ENCODE results near the gene SSNA1. TPM values are rescaled to one million over a fixed set of nuclear protein-coding genes. Genes with fewer than 3 reads are reported as not detected.
A peak's percentile ranks its signal among the peaks of the same experiment; 100 is the strongest.

Gene SSNA1
- polyA plus RNA-seq, 4 donors = 68.9 to 146 (median 103) TPM

- DNase-seq (peak; percentile 67 to 77), FAIRE-seq (no peak)
- WGBS, 3 donors = 31 to 50% (median 44%) methylated on average over 17 of the region's 17 CpGs
- H3K4me3 ChIP-seq (ENCODE audit: low read depth in 1 of 3, low read length in 3 of 3) = no peak overlapping the region
- no peaks in the 10 kb centered on the region for H3K9me3 ChIP-seq (ENCODE audit: control insufficient read depth in 2 of 2, insufficient read depth in 1 of 2, low read depth in 1 of 2, low read length in 1 of 2)
- H3K27ac ChIP-seq (ENCODE audit: low read depth in 1 of 3, low read length in 2 of 3) = no peak overlapping the region
- H3K36me3 ChIP-seq (ENCODE audit: control insufficient read depth in 3 of 3, insufficient read depth in 2 of 3, low read depth in 1 of 3, low read length in 3 of 3) = peaks cover 9 to 49% (median 13%) of the 10 kb centered on the region in 3 donors
- peaks cover 0 to 16% (median 2%) of the 10 kb centered on the region in 3 donors for H3K27me3 ChIP-seq (ENCODE audit: control insufficient read depth in 3 of 3, insufficient read depth in 3 of 3, low read length in 3 of 3)
- H3K4me1 ChIP-seq (ENCODE audit: control insufficient read depth in 3 of 3, insufficient read depth in 2 of 3, low read depth in 1 of 3, low read length in 2 of 3) = peaks cover 0 to 3% (median 2%) of the 10 kb centered on the region in 3 donors
Measured at GRCh38 chr9:137176302-137177182, 11.9 kb upstream of the SSNA1 start.

GRCh38 chr9:137178201-137178938, 10.1 kb upstream of the SSNA1 start:
- FAIRE-seq = no peak
- Histone ChIP-seq H3K27ac (ENCODE audit: low read depth in 1 of 3, low read length in 2 of 3) (no peak overlapping the region), H3K4me1 (ENCODE audit: control insufficient read depth in 3 of 3, insufficient read depth in 2 of 3, low read depth in 1 of 3, low read length in 2 of 3) (peaks cover 0 to 3% (median 2%) of the 10 kb centered on the region in 3 donors), H3K4me3 (ENCODE audit: low read depth in 1 of 3, low read length in 3 of 3) (no peak overlapping the region), H3K27me3 (ENCODE audit: control insufficient read depth in 3 of 3, insufficient read depth in 3 of 3, low read length in 3 of 3) (peaks cover 0 to 6% (median 2%) of the 10 kb centered on the region in 3 donors), H3K9me3 (ENCODE audit: control insufficient read depth in 2 of 2, insufficient read depth in 1 of 2, low read depth in 1 of 2, low read length in 1 of 2) (no peaks in the 10 kb centered on the region), H3K36me3 (ENCODE audit: control insufficient read depth in 3 of 3, insufficient read depth in 2 of 3, low read depth in 1 of 3, low read length in 3 of 3) (peaks cover 13 to 67% (median 19%) of the 10 kb centered on the region in 3 donors)
- 92 to 95% (median 92%) methylated on average over 21 to 23 of the region's 23 CpGs for WGBS, 3 donors
- no peak for DNase-seq

- H3K36me3 ChIP-seq (ENCODE audit: control insufficient read depth in 3 of 3, insufficient read depth in 2 of 3, low read depth in 1 of 3, low read length in 3 of 3) = peaks cover 16 to 74% (median 23%) of the 10 kb centered on the region in 3 donors
- no peaks in the 10 kb centered on the region for H3K9me3 ChIP-seq (ENCODE audit: control insufficient read depth in 2 of 2, insufficient read depth in 1 of 2, low read depth in 1 of 2, low read length in 1 of 2)
- 90 to 93% (median 92%) methylated on average over 19 of the region's 19 CpGs for WGBS, 3 donors
- FAIRE-seq = no peak
- H3K27ac ChIP-seq (ENCODE audit: low read depth in 1 of 3, low read length in 2 of 3) = no peak overlapping the region
- DNase-seq = no peak
- H3K4me3 ChIP-seq (ENCODE audit: low read depth in 1 of 3, low read length in 3 of 3) = no peak overlapping the region
- peaks cover 0 to 3% (median 2%) of the 10 kb centered on the region in 3 donors for H3K4me1 ChIP-seq (ENCODE audit: control insufficient read depth in 3 of 3, insufficient read depth in 2 of 3, low read depth in 1 of 3, low read length in 2 of 3)
- H3K27me3 ChIP-seq (ENCODE audit: control insufficient read depth in 3 of 3, insufficient read depth in 3 of 3, low read length in 3 of 3) = peaks cover 0 to 1% (median 0%) of the 10 kb centered on the region in 3 donors
Measured at GRCh38 chr9:137178939-137179630, 9.4 kb upstream of the SSNA1 start.

DNA sequence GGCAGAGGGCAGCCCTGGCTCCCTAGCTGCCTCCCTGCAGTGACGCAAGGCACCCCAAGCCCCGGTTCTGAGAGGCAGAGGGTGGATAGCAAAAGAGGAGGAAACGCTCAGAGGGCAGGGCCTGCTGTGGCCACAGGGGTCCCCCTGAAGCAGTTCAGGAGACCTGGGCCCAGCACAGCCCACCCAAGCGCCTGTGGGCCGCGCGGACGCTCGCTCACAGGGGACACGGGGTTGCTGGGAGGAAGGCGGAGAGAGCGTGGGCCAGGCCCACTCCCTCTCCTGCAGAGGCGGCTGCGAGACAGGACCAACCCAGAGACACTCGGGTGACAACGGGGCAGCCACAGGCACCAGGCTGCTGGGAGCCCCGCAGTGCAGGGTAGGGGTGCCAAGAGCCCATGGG, 8.7 kb upstream of the SSNA1 start:
- H3K4me1 ChIP-seq (ENCODE audit: control insufficient read depth in 3 of 3, insufficient read depth in 2 of 3, low read depth in 1 of 3, low read length in 2 of 3) = peaks cover 0 to 3% (median 0%) of the 10 kb centered on the region in 3 donors
- 92 to 96% (median 96%) methylated on average over 16 to 17 of the region's 17 CpGs for WGBS, 3 donors
- peaks cover 17 to 81% (median 25%) of the 10 kb centered on the region in 3 donors for H3K36me3 ChIP-seq (ENCODE audit: control insufficient read depth in 3 of 3, insufficient read depth in 2 of 3, low read depth in 1 of 3, low read length in 3 of 3)
- DNase-seq (no peak), FAIRE-seq (no peak)
- H3K4me3 ChIP-seq (ENCODE audit: low read depth in 1 of 3, low read length in 3 of 3) = no peak overlapping the region
- no peak overlapping the region for H3K27ac ChIP-seq (ENCODE audit: low read depth in 1 of 3, low read length in 2 of 3)
- H3K9me3 ChIP-seq (ENCODE audit: control insufficient read depth in 2 of 2, insufficient read depth in 1 of 2, low read depth in 1 of 2, low read length in 1 of 2) = no peaks in the 10 kb centered on the region
- H3K27me3 ChIP-seq (ENCODE audit: control insufficient read depth in 3 of 3, insufficient read depth in 3 of 3, low read length in 3 of 3) = no peaks in the 10 kb centered on the region

DNA sequence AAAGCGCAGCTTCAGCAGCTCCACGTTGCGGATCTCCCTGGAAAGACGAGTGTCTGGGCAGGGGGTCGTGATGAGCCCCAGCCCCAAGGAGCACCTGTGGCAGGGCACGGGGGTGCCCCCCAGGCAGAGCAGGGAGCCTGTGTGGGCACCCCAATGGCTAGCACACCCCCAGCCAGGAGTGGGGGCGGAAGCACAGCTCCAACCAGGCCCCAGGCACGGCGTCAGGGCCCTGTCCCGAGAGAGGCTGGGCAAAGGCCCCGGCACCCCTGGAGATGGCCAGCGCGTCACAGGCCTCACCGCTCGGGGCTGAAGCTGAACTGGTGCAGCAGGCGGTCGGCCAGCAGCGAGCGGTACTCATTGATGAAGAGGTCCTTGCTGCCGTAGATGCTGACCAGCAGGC, 8.0 kb upstream of the SSNA1 start:
- no peak overlapping the region for H3K27ac ChIP-seq (ENCODE audit: low read depth in 1 of 3, low read length in 2 of 3)
- H3K4me1 ChIP-seq (ENCODE audit: control insufficient read depth in 3 of 3, insufficient read depth in 2 of 3, low read depth in 1 of 3, low read length in 2 of 3) = peaks cover 0 to 2% (median 0%) of the 10 kb centered on the region in 3 donors
- no peak for DNase-seq
- no peaks in the 10 kb centered on the region for H3K9me3 ChIP-seq (ENCODE audit: control insufficient read depth in 2 of 2, insufficient read depth in 1 of 2, low read depth in 1 of 2, low read length in 1 of 2)
- no peak overlapping the region for H3K4me3 ChIP-seq (ENCODE audit: low read depth in 1 of 3, low read length in 3 of 3)
- H3K36me3 ChIP-seq (ENCODE audit: control insufficient read depth in 3 of 3, insufficient read depth in 2 of 3, low read depth in 1 of 3, low read length in 3 of 3) = peaks cover 17 to 88% (median 25%) of the 10 kb centered on the region in 3 donors
- no peak for FAIRE-seq
- no peaks in the 10 kb centered on the region for H3K27me3 ChIP-seq (ENCODE audit: control insufficient read depth in 3 of 3, insufficient read depth in 3 of 3, low read length in 3 of 3)
- WGBS, 3 donors = 95 to 97% (median 96%) methylated on average over 20 of the region's 20 CpGs

DNA sequence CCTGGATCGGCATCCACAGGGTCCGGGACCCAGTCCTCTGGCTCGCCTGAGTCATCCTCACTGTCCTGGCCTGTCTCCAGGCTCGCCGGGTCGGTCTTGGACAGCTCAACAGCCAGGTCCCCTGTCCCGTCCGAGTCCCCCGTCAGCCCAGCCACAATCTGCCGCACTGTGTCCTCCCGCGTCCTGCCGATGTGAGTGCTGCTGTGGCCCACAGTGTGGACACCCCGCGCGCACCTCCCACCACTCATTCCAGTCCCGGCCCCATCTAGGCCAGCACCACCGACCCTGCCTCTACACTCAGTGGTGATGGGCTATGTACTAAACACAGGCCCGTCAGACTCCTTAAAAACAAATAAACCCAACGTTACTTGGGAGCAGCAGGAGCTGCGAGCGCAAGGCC, 6.8 kb upstream of the SSNA1 start:
- H3K27ac ChIP-seq (ENCODE audit: low read depth in 1 of 3, low read length in 2 of 3) = no peak overlapping the region
- 91 to 96% (median 96%) methylated on average over 22 of the region's 22 CpGs for WGBS, 3 donors
- peaks cover 0 to 8% (median under 1%) of the 10 kb centered on the region in 3 donors for H3K4me1 ChIP-seq (ENCODE audit: control insufficient read depth in 3 of 3, insufficient read depth in 2 of 3, low read depth in 1 of 3, low read length in 2 of 3)
- H3K4me3 ChIP-seq (ENCODE audit: low read depth in 1 of 3, low read length in 3 of 3) = no peak overlapping the region
- H3K36me3 ChIP-seq (ENCODE audit: control insufficient read depth in 3 of 3, insufficient read depth in 2 of 3, low read depth in 1 of 3, low read length in 3 of 3) = peaks cover 17 to 99% (median 25%) of the 10 kb centered on the region in 3 donors
- DNase-seq (no peak), FAIRE-seq (no peak)
- no peaks in the 10 kb centered on the region for H3K27me3 ChIP-seq (ENCODE audit: control insufficient read depth in 3 of 3, insufficient read depth in 3 of 3, low read length in 3 of 3)
- H3K9me3 ChIP-seq (ENCODE audit: control insufficient read depth in 2 of 2, insufficient read depth in 1 of 2, low read depth in 1 of 2, low read length in 1 of 2) = no peaks in the 10 kb centered on the region

DNA sequence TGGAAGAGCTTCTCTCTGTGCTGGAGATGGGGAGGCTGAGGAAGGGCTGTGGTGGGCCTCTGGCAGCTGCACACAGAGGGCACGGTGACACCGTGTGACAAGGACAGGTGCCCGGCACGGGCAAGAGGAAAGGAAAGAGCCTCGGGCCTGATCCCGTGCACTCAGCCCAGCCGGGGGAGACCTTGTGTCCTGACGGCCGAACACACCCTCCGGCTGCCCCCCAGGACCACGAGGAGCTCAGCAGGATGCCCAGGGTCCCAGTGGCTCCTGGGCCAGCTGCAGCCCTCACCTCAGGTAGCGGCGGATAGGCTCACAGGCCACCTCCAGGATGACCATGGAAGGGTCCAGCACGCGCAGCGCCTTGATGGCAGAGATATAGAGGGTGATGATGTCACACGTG, 5.6 kb upstream of the SSNA1 start:
- Histone ChIP-seq H3K27me3 (ENCODE audit: control insufficient read depth in 3 of 3, insufficient read depth in 3 of 3, low read length in 3 of 3) (no peaks in the 10 kb centered on the region), H3K9me3 (ENCODE audit: control insufficient read depth in 2 of 2, insufficient read depth in 1 of 2, low read depth in 1 of 2, low read length in 1 of 2) (no peaks in the 10 kb centered on the region), H3K36me3 (ENCODE audit: control insufficient read depth in 3 of 3, insufficient read depth in 2 of 3, low read depth in 1 of 3, low read length in 3 of 3) (peaks cover 17 to 98% (median 24%) of the 10 kb centered on the region in 3 donors), H3K27ac (ENCODE audit: low read depth in 1 of 3, low read length in 2 of 3) (no peak overlapping the region), H3K4me1 (ENCODE audit: control insufficient read depth in 3 of 3, insufficient read depth in 2 of 3, low read depth in 1 of 3, low read length in 2 of 3) (peaks cover 0 to 20% (median 12%) of the 10 kb centered on the region in 3 donors), H3K4me3 (ENCODE audit: low read depth in 1 of 3, low read length in 3 of 3) (no peak overlapping the region)
- DNase-seq = no peak
- FAIRE-seq = no peak
- WGBS, 3 donors = 92 to 96% (median 92%) methylated on average over 16 to 17 of the region's 17 CpGs
